C4-2B (cell line): Measurements from ENCODE around the gene MED16.

Experiments used
- H3K27ac ChIP-seq: fragments of 450-650 bp; 2 replicates; pipeline ENCODE4 v1.5.1; 2017
- ZFX ChIP-seq: fragments of 450-650 bp; IDR thresholded peaks from 2 replicates; pipeline ENCODE4 v1.6.1; 2017
- TF ChIP-seq, protein P1 (sequence below): fragments of 450-650 bp; conservative IDR thresholded peaks from 2 replicates; pipeline ENCODE4 v1.5.1; 2017; ENCODE audit warnings: mild to moderate bottlenecking

MED16 gene

DNA sequence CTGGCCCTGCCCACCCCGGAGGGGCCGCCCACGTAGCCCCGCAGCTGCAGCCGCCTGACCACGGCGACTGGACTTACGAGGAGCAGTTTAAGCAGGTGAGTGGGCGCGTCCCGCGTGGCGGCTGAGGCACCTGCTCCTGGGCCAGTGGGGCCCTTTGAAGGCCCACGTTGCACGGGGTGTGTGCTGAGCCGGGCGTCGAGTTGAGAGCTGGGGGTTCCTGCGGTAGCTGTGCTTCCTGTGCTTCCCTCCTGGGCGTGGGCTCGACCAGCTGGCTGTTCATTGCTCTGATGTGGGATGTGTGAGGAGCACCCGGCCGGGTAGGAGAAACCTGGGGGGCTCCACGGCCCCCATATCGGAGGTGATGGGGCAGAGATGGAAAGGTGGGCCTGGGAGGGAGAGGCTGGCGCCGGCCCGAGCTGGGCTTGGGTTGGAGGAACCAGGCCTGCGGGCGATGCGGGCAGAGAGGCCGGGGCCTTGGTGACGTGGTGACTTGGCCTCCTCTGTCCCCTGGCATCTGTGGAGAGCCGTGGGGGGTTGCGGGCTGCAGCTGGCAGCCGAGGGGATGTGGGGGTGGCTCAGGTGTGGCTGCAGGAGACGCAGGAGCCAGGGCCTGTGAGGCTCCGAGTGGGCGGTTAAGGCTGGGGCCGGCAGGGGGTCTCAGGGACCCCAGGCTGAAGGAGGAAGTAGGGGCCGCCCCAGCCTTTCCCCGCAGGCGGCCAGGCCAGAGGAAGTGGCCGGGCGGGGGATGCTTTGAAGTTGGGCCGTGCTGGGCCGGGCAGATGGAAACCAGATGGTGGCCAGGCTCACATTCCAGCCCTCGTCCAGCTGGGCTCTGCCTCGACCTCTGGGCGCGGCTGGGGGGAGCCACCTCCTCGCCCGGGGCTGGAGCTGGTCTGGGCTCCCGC lies 39.9 kb upstream of the MED16 start:
- H3K27ac ChIP-seq, result no peak overlapping the region
- TF ChIP-seq, protein P1, sequence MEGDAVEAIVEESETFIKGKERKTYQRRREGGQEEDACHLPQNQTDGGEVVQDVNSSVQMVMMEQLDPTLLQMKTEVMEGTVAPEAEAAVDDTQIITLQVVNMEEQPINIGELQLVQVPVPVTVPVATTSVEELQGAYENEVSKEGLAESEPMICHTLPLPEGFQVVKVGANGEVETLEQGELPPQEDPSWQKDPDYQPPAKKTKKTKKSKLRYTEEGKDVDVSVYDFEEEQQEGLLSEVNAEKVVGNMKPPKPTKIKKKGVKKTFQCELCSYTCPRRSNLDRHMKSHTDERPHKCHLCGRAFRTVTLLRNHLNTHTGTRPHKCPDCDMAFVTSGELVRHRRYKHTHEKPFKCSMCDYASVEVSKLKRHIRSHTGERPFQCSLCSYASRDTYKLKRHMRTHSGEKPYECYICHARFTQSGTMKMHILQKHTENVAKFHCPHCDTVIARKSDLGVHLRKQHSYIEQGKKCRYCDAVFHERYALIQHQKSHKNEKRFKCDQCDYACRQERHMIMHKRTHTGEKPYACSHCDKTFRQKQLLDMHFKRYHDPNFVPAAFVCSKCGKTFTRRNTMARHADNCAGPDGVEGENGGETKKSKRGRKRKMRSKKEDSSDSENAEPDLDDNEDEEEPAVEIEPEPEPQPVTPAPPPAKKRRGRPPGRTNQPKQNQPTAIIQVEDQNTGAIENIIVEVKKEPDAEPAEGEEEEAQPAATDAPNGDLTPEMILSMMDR, result no peak
- TF ChIP-seq ZFX, result no peak

DNA sequence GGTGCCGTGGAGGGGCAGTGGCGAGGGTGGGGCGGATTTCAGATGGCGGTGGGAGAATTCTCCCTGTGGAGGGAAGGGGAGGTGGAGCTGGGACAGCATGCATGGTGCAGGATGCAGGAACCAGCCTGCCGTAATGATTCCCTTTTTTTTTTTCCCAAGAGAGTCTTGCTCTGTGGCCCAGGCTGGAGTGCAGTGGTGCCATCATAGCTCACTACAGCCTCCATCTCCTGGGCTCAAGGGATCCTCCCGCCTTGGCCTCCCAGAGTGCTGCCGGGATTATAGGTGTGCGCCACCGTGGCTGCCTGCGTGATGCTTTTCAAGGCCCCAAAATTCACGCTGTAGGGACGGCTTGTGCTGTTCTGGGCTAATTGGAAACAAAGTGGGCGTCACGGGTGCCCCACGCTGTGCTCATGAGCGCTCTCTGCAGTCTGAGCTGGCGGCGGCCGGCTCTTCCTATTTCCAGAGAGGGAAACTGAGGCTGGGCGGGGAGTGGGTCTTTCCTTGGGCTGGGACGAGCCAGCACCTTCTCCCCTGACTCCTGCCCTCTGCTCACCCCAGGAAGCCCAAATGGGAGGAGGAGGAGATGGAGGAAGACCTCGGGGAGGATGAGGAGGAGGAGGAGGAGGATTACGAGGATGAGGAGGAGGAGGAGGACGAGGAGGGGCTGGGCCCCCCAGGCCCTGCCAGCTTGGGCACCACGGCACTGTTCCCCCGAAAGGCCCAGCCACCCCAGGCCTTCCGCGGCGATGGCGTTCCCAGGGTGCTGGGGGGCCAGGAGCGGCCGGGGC lies 39.1 kb upstream of the MED16 start:
- TF ChIP-seq, protein P1, result no peak
- no peak for TF ChIP-seq ZFX

DNA sequence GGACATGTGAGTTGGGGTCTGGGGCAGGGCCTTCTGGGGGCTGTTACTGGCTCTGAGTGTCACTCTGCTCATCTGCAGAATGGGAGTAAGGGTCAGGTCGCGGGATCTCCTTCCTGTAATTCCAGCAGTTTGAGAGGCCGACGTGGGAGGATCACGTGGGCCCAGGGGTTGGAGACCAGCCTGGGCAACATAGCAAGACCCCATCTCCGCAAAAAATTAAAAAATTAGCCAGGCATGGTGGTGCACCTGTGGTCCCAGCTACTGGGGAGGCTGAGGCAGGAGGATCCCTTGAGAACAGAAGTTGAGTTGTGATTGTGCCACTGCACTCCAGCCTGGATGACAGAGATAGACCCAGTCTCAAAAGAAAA lies 36.9 kb upstream of the MED16 start:
- no peak overlapping the region for H3K27ac ChIP-seq
- no peak for TF ChIP-seq ZFX
- TF ChIP-seq, protein P1, result no peak

More for the DNA sequence above, 39.1 kb upstream of the MED16 start:
- H3K27ac ChIP-seq, result no peak overlapping the region

DNA sequence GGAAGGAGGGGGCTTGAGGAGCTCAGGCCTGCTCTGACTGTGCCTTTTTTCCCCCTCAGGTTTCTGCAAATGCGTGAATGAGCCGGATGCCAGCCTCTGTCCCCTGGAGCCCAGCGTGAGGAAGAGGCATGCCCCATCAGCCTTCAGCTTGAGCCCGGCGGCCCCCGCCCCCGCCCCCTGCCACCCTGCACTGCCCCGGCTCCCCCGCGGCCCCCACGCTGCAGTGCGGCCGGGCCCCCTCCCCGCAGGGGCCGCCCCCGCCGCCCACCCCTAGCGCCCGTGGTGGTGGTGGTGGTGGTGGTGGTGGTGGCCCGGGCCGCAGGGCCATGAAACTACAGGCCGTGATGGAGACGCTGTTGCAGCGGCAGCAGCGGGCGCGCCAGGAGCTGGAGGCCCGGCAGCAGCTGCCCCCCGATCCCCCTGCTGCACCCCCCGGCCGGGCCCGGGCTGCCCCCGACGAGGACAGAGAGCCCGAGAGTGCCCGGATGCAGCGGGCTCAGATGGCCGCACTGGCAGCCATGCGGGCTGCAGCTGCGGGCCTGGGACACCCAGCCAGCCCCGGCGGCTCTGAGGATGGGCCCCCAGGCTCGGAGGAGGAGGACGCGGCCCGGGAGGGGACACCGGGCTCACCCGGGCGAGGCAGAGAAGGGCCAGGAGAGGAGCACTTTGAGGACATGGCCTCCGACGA lies 36.4 kb upstream of the MED16 start:
- TF ChIP-seq ZFX, result no peak
- TF ChIP-seq, protein P1, result no peak
- no peak overlapping the region for H3K27ac ChIP-seq

DNA sequence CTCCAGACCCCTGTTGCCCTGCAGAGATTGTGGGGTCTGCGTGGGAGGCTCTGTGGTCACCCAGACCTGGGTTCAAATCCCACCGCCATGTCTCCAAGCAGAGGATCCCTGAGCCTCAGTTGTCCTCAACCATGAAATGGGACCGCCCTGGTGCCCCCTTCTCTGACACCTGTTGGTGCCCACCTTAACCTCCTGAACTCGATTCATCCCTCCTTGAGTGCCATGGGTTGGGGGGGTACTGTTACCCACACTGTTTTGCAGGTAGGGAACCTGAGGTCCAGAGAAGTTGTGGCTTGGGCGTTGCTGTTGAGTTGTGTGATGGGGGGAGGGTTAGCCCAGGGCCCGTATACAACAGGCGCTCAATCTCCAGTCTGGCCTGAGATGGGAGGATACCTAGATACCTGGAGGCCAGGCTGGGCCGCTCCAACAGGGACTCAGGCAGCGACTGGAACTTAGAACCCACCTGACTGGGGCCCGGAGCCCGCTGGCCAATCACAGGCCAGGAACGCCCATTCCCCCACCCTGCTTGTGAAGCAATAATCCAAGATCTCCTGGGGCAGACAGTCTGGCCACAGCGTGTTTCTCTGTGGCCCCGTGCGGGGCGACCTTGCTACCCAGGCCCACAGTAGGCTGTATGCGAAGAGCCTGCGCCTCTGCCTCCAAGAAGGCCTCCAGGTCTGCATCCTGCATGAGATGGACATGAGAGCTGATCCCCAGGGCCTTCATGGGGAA lies 35.6 kb upstream of the MED16 start:
- TF ChIP-seq, protein P1, result no peak
- TF ChIP-seq ZFX, result no peak
- H3K27ac ChIP-seq, result no peak overlapping the region

DNA sequence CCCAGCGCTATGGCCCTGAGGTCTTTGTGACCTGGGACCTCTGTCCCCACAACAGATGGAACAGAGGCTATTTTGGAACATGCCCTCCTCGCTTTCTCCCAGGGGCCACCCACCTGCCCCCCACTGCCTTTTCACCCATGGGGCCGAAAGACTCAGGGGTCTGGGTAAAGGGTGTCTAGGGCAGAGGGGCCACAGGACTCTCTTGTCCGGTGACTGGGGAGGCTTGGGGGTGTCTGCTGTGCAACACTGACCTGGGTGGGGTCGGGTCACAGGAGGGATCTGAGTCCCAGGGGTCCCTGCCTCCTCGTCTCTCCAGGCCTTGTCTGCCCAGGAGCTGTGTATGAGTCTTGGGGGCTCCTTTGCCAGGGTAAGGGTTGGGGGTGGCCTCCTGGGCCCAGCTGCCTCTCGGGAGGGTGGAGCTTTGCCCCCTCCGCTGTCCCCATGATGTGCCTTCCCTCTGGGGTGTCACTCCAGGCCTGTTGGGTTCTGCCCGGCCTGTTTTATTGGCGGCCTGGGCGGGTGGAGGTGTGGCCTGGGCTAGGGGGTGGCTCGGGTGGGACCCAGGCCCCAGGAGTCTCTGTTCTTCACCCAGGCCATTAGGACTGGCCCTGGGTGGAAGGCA lies 34.9 kb upstream of the MED16 start:
- H3K27ac ChIP-seq, result no peak overlapping the region
- TF ChIP-seq, protein P1, result no peak
- no peak for TF ChIP-seq ZFX
